Colonic mucosa (tissue), 4 donors: ENCODE results near the gene CWC27. TPM values are rescaled to one million over a fixed set of nuclear protein-coding genes. Genes with fewer than 3 reads are reported as not detected.
A peak's percentile ranks its signal among the peaks of the same experiment; 100 is the strongest.
"Not testable (repeated sequence)": the region's sequence is repeated elsewhere in the genome, so short reads cannot be mapped to it uniquely, and the experiment has no call there.

Source experiments
- DNase-seq: peaks from one replicate; pipeline ENCODE4 v3.0.0-alpha.2; 2020
- H3K27ac ChIP-seq: fragments of 200-600 bp; one replicate; pipeline ENCODE4 v1.8.0; 2021
- H3K27me3 ChIP-seq: fragments of 200-600 bp; one replicate; pipeline ENCODE4 v1.8.0; 2021
- H3K36me3 ChIP-seq: fragments of 200-600 bp; one replicate; pipeline ENCODE4 v1.8.0; 2021
- H3K4me1 ChIP-seq: fragments of 200-600 bp; one replicate; pipeline ENCODE4 v1.8.0; 2021; ENCODE audit warnings: mild to moderate bottlenecking
- H3K4me3 ChIP-seq: fragments of 200-600 bp; one replicate; pipeline ENCODE4 v1.8.0; 2021
- H3K9ac ChIP-seq, 2 donors: one replicate each; pipeline ENCODE4 v1.7.0; 2013; ENCODE audit warnings: control low read depth in 2 of 2, low read depth in 2 of 2, low read length in 2 of 2
- H3K9me3 ChIP-seq: fragments of 200-600 bp; one replicate; pipeline ENCODE4 v1.8.0; 2021
- CTCF ChIP-seq: fragments of 200-600 bp; IDR thresholded peaks from one replicate; pipeline ENCODE4 v1.8.0; 2022; ENCODE audit warnings: antibody characterized with exemption, mild to moderate bottlenecking
- intact Hi-C: fragments of 100-400 bp; cut with DNase I; formaldehyde crosslinking; loops from one replicate; pipeline ENCODE4 v1.14.1; 2022
- total RNA-seq, 2 donors: library from RNA; stranded (reverse); fragmentation: NEBNext Ultra II Directional in 1 of 2; extraction: Animal tissue kit (Norgen Biotek cat#: 25700) in 1 of 2; gene quantifications; one replicate each; pipeline ENCODE4 v1.2.1, GENCODE V29; 2021
- donor health status: healthy.
- donor health status: DM: no; HTN: no; CAD: no.
- donor health status: DM: no; HTN: no; CAD: no.

CWC27 gene
- total RNA-seq, 2 donors from 2014 or later: 18.3 to 22.6 TPM

- DNase-seq: peak; percentile 18
- no peak overlapping the region for H3K4me3 ChIP-seq
- no peak overlapping the region for H3K9ac ChIP-seq
- intact Hi-C loops: loop anchor here (5.0 to 10.0 kb wide), 2 partner anchors 294 to 671 kb away; partner anchors contain the start of gene ADAMTS6
- no peaks in the 10 kb centered on the region for H3K9me3 ChIP-seq
- no peaks in the 10 kb centered on the region for H3K4me1 ChIP-seq
- TF ChIP-seq CTCF: peak; percentile 70
- H3K36me3 ChIP-seq: no peaks in the 10 kb centered on the region
- H3K27ac ChIP-seq: no peak overlapping the region
- no peaks in the 10 kb centered on the region for H3K27me3 ChIP-seq
These were observed 42.4 kb downstream of the CWC27 start for GRCh38 chr5:64811050-64811640.

GRCh38 chr5:64814073-64814472, 45.3 kb downstream of the CWC27 start:
- Histone ChIP-seq H3K4me3 (no peak overlapping the region), H3K27me3 (no peaks in the 10 kb centered on the region), H3K27ac (no peak overlapping the region), H3K4me1 (no peaks in the 10 kb centered on the region), H3K36me3 (no peaks in the 10 kb centered on the region), H3K9ac (no peak overlapping the region), H3K9me3 (no peaks in the 10 kb centered on the region)
- intact Hi-C loops: loop anchor here (5.0 to 10.0 kb wide), 2 partner anchors 291 to 668 kb away; partner anchors contain the start of gene ADAMTS6
- no peak for DNase-seq
- no peak for TF ChIP-seq CTCF

- Histone ChIP-seq H3K36me3 (no peaks in the 10 kb centered on the region), H3K27ac (no peak overlapping the region), H3K27me3 (no peaks in the 10 kb centered on the region), H3K4me3 (no peak overlapping the region), H3K9ac (no peak overlapping the region), H3K9me3 (no peaks in the 10 kb centered on the region), H3K4me1 (no peaks in the 10 kb centered on the region)
- intact Hi-C loops: loop anchor here (10.0 kb wide), 1 partner anchor 287 kb away; no protein-coding TSS in a partner anchor
- no peak for TF ChIP-seq CTCF
- DNase-seq: no peak
These were observed 49.5 kb downstream of the CWC27 start for GRCh38 chr5:64818245-64818644.

GRCh38 chr5:64819345-64819744, 50.6 kb downstream of the CWC27 start:
- H3K36me3 ChIP-seq, H3K4me1 ChIP-seq, H3K9me3 ChIP-seq, H3K27me3 ChIP-seq, DNase-seq, H3K4me3 ChIP-seq, H3K27ac ChIP-seq, H3K9ac ChIP-seq: not testable (repeated sequence)
- intact Hi-C loops: loop anchor here (10.0 kb wide), 1 partner anchor 285 kb away; no protein-coding TSS in a partner anchor

- TF ChIP-seq CTCF: no peak
- no peak for DNase-seq
- Histone ChIP-seq H3K27ac (no peak overlapping the region), H3K4me1 (no peaks in the 10 kb centered on the region), H3K4me3 (no peak overlapping the region), H3K9ac (no peak overlapping the region), H3K9me3 (no peaks in the 10 kb centered on the region), H3K36me3 (no peaks in the 10 kb centered on the region), H3K27me3 (no peaks in the 10 kb centered on the region)
- intact Hi-C loops: no loop called here
These were observed 53.6 kb downstream of the CWC27 start for GRCh38 chr5:64822320-64822719.

GRCh38 chr5:64826541-64826940, 57.8 kb downstream of the CWC27 start:
- Histone ChIP-seq H3K9me3 (no peaks in the 10 kb centered on the region), H3K4me1 (no peaks in the 10 kb centered on the region), H3K27ac (no peak overlapping the region), H3K9ac (no peak overlapping the region), H3K36me3 (no peaks in the 10 kb centered on the region), H3K4me3 (no peak overlapping the region), H3K27me3 (no peaks in the 10 kb centered on the region)
- intact Hi-C loops: no loop called here
- no peak for DNase-seq
- no peak for TF ChIP-seq CTCF
